Stimulated activated CD8-positive, alpha-beta memory T cell treated with anti-CD3 and anti-CD28 coated beads, Interleukin-7, amount 100 ng/mL, for 24 hours (primary cell): Measurements from ENCODE around the gene CORO2B.
"Not testable (repeated sequence)": the region's sequence is repeated elsewhere in the genome, so short reads cannot be mapped to it uniquely, and the experiment has no call there.

ENCODE experiments used
- DNase-seq: peaks from one replicate; pipeline ENCODE4 v3.0.0-alpha.2; 2020; ENCODE audit warnings: low read depth

CORO2B gene

DNA sequence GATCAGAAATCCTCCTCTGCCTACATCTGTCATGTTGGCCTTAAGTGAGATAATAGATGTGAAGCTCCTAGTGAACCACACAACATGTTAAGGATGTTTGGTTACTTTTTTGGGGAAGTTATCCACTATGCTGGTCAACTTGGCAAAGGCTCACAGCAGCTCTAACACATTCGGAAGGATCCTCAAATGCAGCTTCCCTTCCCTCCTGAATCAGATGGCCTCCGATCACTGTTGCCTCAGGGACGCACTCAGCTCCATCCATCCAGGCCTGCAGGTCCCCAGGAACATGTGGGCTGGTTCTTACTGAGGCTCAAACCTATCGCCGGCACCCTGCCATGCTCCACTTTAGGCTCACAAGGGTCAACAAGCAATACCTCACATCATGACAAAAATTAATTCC is 67.9 kb downstream of the CORO2B start:
- no peak for DNase-seq

DNA sequence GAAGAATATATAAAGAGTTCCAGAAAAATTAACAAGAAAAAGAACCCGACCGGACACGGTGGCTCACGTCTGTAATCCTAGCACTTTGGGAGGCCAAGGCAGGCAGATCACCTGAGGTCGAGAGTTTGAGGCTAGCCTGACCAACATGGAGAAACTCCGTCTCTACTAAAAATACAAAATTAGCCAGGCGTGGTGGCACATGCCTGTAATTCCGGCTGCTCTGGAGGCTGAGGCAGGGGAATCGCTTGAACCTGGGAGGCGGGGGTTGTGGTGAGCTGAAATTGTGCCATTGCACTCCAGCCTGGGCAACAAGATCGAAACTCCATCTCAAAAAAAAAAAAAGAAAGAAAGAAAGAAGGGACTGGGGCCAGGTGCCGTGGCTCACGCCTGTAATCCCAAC is 68.6 kb downstream of the CORO2B start:
- DNase-seq, result not testable (repeated sequence)

DNA sequence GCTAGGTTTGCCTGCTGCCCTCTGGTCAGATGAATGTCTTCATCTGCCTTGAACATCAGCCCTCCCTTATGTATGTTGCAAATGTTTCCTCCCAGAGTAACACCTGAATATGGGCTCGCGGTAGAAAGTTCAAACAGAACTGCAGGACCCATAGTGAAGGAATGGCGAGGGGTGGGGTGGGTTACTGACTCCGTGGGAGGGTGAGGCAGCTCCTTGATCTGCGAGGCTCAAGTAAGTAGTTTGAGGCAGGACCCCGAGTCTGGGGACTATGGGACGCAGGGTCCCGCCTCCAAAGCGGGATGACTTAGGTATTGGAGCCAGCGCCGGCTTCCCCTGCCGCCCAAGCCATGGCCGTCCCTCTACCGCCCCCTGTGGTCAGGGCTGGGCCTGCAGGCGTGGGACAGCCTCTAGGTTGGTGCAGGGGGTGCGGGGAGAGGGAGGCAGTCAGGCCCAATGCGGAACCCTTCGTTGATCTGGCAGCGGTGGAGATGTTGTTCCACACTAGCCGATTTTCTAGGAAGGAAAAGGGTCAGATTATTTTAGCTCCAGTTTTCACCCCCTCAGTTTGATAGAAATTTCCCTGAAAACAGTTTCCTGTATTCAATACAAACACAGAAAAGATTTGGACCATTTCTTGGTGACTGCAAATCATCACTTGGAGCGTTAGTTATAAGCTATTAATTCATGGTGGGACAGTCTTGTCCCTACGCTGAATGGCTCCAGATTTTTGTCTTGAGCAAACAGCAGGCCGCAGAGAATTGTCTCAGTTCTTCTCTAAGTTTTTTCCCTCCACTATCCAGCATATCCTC is 72.3 kb downstream of the CORO2B start:
- DNase-seq, result peak; percentile 19

DNA sequence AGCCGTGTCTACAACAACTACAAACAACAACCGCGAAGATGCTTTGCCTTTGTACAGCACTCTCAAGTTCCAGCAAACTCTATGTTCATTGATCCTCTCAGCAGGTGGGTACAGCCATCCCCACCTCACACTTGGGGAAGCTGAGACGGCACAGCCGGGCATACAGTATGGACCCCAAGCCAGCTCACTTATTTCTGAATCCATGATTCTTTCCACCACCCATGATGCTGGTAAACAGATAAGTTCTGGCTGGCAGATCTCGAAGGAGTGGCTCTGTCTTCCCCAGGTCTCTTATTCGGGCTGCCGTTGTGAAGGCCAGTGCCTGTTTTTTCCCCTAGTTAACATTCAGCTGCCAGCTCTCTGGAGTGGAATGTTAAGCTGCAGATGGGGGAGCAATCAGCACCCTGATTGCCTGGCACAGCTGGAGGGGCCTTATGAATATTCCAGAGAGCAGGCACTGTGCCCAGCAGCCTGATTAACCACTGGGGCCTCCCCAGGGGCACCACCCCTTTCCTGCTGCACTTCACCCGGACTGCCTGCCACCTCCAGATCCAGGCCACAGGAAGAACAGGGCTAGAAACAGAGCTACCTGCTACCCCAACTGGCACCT is 73.2 kb downstream of the CORO2B start:
- DNase-seq, result no peak

DNA sequence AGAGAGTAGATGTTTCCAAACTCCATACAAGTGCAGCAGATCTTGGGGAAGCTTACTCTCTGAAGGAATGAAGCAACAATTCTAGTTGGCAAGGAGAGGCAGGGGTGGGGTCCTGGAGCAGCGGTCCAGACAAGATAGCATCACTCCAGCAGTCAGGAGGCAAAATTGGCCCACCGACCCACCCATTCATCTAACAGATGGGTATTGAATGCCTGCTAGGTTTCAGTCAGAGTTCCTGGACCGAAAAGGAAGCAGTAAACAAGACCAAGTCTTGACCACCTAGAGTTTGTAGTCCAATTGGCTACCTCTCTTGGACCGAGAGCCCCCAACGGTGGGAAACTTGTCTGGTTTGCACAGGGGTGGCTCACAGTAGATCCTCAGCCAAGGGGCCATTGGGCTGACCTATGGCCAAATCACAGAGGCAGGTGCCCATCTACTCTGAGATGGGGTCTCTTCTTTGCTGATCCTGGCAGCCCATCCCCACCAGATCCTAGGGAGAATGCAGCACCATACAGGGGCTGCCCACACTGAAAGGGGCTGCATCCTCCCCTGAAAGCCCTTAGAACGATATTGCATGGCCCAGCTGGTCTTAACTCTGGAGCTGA is 74.3 kb downstream of the CORO2B start:
- DNase-seq, result no peak

DNA sequence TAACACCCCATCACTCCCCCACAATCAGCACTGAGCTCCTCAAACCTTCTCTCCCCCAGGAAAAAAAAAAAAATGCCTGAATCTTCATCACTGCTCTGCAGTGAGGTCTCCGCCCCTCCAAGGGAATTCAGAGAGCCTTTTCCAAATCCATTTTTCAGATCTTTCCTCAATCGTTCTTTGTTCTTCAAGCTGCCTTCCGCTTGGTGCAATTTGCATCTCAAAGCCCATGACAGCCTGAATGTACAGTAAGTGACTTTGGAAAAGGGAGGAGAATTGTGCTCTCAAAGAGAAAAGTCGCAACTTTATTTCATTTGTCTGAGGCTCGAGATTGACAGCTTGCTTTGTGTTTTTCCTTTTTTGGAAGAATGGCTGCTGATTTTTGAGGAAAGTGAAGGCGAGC is 75.0 kb downstream of the CORO2B start:
- DNase-seq, result no peak

DNA sequence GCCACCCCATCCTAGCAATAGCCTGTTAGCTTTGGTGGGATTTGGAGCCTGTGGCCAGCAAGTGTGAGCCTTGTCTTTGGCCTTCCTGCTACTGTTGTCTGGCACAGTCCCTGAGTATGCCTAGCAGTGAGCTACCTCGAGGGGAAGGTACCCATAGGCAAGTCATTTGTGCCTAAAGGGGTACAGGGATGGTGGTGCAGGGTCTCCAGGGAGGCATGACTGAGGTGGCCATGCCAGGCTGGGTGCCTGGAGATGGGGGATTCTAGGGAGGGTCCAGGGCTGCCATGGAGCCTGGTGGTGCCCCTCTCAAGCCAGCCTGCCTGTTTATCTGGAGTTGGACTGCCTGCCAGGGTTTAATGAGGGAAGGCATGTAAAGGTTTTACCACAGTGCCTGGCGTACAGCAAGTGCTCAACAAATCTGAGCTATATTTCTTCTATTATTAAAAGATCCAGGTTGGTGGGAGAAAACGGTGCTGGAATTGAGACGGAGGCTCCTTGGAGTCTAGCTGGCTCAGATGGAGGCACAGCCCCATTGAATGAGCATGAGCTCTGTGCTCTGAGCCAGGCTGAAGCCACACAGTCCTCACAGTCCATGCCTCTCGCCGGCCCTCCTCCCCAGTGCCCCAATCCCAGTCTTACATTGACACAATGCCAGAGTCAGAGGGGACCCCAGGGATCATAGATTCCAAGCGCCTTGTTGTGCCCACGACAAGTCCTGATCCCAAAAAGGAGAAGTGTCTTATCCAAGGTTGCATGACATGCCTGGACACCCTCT is 76.2 kb downstream of the CORO2B start:
- DNase-seq, result no peak

DNA sequence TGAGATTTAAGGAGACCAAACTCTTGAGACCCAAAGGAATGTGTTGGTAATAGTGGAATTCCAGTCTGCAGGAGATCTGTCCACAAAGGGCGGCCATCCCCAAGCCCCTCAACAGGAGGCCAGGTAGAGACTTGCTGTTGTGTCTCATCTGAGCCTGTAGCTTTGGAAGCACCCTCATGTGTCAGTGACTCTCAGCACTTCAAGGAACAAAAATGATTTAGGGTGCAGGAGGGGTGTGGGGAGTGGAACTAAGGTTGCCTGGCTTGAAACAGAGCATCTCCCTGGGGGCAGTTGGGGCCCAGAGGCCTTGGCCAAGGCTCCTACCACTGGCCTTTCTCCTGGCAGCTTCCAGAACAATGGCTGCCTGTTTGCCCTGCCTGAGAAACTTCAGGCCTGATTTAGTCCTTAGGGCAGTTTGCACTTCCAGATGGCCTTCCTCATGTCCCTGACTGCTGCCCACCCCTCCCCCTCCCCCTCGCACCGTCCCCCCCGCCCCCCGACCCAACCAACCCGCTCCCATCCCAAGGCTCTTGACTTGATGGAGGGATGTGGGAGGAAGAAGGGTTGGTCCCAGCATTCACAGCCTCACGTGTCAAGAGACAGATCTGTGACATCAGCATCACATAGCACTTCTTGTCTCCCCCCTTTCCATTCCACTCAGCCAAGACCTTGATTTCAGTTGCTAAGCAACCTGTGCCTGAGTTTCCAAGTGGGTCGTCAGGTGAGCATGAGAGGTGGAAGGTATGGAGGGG is 77.1 kb downstream of the CORO2B start:
- no peak for DNase-seq

DNA sequence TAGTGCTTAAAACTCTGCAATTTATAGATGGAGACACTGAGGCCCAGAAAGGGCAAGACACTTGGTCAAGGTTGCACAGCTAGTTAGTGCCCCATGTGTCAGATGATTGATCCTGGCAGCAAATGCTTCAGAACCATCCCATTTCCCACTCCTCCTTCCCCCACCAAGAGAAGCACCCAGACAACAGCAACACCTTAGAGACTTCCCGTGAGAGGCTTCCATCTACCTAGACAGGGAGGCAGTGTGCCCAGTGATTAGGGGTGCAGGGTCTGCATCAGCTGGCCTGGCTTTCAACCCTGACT is 77.6 kb downstream of the CORO2B start:
- DNase-seq, result no peak

DNA sequence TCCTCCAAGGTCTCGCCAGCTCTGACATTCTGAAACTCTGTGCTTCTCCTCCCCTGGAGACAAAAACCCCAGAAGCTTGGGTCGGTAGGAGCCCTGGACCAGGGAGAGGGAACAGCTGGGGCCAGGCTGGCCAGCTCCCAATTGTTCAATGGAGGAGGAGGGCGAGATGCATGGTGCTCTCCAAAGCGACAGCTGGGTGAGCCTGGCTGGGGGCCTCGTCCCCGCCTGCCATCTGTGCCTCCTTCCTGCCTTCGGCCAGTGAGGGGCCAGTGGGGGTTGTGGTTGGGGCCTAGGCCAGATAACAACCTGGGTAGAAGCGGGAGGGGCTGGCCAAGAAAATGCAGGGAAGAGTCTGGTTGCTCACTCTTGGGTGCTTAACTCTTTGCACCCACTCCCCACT is 79.4 kb downstream of the CORO2B start:
- no peak for DNase-seq

DNA sequence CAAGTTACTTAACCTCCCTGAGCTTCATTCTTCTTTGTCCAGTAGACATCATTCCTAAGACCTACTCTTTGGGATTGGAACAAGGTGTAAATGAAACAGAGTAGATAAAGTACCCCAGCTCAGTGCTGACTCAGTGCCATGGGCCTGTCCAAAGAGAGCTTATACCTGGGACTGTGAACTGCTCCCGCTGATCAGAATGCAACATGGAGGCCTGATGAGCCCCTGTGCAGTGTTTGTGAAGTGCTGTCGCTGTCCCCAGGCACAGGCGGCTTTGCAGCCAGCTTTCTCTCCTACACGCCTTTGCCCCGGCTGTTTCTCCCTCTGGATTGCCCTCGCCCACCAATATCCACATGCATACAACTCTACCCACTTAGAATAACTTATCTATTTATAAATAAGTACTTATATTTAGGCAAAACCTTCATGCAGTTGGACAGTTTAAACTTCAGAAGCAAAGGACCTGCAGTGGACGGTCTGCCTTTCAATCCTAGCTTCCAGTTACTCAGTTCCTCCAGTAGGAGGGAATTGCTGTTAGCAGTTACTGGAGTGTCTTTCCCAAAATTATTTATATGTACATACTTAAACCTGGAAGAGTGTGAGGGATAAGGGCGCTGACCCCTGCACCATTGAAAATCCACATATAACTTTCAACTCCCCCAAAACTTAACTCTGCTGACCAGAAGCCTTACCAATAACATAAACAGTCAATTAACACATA is 80.0 kb downstream of the CORO2B start:
- no peak for DNase-seq

DNA sequence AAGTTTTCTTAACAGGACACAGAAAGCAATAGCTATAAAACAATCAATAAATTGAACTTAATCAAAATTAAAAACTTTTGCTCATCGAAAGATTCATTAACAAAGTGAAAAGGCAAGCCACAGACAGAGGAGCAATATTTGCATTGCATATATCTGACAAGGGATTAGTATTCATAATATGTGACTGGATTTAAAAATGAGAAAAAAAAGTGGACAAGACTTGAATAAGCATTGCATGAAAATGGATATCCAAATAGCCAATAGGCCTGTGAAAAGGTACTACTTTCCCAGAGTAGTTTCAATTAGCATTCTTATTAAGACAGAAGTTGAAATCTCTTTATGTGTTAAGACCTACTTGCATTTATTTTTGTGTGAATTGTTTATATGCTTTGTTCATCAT is 84.7 kb downstream of the CORO2B start:
- no peak for DNase-seq

DNA sequence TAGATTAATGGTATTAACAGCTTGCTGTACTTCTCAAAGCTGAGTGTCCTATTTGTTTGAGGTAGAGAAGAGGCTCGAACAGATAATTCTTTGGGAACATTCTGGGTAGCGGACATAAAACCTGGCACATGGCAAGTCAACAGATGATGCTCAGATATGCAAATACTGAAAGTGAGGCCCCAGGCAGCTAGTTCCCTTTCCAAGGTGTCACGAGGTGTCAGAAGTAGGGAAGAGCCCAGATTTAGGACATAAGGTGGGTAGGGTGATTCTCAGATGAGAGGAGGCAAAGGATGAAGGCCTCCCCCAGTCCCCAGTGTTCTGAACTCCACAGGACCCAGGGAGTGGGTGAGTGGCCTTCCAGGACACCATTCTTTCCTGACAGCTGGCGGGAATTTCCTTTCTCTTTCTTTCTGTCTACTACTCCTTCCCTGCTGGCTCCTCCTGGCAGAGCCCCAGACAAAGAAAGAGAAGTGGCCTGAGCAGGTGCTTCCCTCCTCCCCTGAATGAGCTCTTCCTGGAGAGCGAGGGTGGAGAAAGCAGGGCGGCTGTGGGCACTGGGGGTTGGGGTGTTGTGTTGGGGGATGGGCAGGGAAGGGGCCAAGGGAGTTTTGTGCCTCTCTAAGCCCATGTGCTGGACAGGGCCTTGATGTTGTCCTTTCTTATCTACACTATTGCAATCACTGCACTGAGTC is 87.5 kb downstream of the CORO2B start:
- no peak for DNase-seq

DNA sequence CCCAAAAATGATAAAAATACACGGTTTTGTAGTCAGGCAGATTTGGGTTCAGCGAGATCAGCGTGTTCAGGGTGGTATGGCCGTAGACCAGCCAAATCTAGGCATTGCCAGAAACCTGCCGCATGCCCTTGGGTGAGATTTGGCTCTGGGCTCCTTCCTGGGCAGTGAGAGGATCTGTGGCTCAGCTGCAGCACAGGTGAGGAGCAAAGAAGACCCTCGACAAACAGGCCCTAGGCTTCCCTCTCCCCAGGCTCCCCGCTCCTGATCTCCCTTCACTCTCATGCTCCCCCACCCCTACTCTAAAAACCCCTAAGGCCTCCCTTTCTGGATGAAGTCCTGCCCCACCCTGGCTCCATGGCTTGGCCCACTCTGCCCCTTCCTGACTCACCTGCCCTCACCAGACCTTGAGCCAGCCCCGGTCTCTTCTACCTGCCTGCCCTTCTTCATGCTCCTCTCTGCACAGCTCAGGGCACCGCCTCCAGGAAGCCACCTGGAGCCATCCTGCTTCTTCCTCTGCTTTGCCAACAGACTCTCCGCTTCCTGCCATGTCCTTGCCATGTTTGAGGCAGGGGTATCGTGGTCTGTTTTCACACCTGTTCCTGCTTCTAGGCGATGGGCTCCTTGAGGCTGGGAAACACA is 88.1 kb downstream of the CORO2B start:
- no peak for DNase-seq

DNA sequence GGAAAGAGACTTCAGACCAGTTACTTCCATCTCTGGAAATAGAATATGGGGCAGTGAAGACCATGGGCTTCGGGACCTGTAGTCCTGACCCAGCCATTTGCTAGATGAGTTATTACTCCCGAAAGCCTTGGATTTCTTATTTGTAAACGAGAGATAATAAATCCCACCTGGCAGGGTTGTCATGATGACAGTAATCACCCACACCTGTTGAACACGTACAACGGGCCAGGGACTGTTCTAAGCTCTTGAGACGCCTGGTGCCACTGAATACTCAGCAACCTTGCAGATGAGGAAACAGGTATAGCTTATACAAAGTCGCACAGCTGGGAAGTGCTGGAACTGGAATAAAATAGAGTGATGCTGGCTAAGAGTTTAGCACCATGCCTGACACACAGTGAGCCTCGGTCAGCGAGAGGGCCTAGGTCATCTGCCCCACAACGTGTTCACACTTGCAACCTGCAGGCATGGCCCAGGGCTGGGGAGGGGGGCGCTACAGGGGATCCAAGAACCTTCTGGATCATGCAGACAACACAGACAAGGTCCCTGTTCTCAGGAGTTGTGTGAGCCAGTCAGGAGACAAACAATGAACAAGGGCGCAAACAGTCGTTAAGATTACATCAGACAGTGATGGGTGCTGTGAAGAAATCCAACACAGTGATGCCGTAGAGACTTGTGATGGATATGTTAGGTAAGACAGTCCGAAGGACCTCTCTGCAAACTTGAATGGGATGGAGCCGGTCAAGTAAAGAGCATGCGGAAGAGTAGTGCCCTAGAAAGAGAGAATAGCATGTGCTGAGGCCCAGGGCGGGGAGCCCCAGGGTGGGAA is 89.2 kb downstream of the CORO2B start:
- no peak for DNase-seq

DNA sequence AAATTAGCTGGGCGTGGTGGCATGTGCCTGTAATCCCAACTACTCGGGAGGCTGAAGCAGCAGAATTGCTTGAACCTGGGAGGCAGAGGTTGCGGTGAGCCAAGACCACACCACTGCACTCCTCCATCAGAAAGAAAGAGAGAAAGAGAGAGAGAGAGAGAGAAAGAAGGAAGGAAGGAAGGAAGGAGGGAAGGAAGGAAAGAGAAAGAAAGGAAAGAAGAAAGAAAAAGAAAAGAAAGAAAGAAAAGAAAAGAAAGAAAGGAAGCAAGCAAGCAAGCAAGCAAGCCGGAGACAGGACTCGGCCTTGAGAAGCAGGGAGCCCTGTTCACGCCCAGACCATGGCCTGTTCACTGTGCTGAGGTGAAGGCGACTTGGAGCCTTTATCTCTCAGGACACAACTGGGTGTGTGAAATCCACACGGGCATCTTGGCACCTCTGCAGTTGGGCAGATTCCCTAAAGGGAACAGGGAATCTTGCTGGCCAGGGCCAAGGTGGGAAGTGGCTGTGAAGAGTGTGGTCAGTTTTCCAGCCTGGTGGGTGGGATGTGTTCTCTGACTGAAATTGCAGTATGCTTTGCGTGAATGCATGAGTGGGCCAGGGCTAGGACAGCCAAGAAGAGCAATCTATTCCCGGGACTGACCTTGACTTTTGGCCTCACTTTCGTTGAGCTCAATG is 90.3 kb downstream of the CORO2B start:
- DNase-seq, result no peak

DNA sequence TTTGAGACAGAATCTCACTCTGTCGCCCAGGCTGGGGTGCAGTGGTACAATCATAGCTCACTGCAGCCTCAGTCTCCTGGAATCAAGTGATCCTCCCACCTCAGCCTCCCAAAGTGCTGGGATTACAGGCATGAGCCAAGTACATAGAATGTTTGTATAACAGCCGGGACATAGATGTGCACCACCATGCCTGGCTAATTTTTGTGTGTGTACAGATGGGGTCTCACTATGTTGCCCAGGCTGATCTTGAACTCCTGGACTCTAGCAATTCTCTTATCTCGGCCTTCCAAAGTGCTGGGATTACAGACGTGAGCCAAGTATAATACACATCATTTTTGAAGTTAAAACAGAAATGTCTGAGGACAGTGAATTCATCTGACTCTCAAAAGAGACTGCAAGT is 93.5 kb downstream of the CORO2B start:
- no peak for DNase-seq

DNA sequence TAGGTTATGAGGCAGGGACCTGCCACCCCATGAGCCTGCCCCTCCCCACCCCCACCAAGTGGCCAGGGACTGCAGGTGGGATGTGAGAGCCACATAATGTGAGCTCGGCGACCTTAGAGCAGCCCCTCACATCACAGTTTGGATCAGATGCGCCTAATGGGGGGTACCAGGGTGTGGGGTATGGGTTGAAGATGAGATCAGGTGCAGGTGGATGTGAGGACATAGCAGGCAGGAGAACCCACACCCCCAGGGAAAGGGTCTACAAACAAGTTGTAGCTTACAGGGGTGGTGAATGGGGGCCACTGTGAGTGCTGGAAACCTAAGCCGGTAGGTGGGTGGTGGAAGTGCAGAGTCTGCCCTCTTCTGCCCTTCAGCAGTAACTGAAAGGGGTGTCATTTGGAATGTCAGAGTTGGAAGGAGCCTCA is 94.0 kb downstream of the CORO2B start:
- no peak for DNase-seq

DNA sequence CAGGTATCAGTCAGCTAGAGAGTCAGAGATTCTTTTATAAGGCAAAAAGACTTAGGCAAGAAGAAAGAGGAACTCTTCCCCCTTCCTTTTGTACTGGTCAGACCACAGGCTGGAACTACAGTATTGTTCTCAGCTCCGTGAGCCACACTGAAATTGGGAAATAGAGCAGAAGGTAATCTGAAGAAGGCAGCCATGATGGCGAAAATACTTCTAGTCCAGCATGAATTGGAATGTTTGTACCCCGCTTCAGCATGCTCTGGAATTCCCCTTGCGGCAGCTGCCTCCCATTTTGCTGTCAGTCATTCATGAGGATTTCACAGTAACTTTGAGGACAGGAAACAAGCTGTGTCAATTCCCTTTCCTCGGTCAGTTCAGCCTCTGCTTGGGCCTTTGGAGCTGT is 96.2 kb downstream of the CORO2B start:
- DNase-seq, result no peak
